Neural crest cell (in vitro differentiated cells): ENCODE measurements around the gene PRRT3. TPM values are rescaled to one million over a fixed set of nuclear protein-coding genes. Genes with fewer than 3 reads are reported as not detected.

Source experiments
- DNase-seq: peaks from one replicate; pipeline ENCODE4 v3.0.0; 2021; ENCODE audit warnings: low read depth, mixed read lengths, low spot score
- H3K27ac Mint-ChIP-seq: one replicate; pipeline ENCODE4 v1.8.0; 2021; ENCODE audit warnings: mild to moderate bottlenecking, mixed read lengths; ENCODE audit not compliant: unreplicated experiment
- H3K27me3 Mint-ChIP-seq: 2 replicates; pipeline ENCODE4 v1.8.0; 2021; ENCODE audit warnings: low read depth, mild to moderate bottlenecking, mixed read lengths
- H3K36me3 Mint-ChIP-seq: 2 replicates; pipeline ENCODE4 v1.8.0; 2021; ENCODE audit warnings: low read depth, mild to moderate bottlenecking, mixed read lengths
- H3K4me1 Mint-ChIP-seq: 2 replicates; pipeline ENCODE4 v1.8.0; 2021; ENCODE audit warnings: mixed read lengths
- H3K4me3 Mint-ChIP-seq: one replicate; pipeline ENCODE4 v1.8.0; 2021; ENCODE audit warnings: mild to moderate bottlenecking, mixed read lengths
- H3K9me3 Mint-ChIP-seq: 2 replicates; pipeline ENCODE4 v1.8.0; 2021; ENCODE audit warnings: mixed read lengths
- total RNA-seq: library from RNA; stranded (reverse); gene quantifications from 2 replicates; pipeline ENCODE4 v1.2.1, GENCODE V29; 2021
- TF ChIP-seq, protein P1 (sequence below): fragments of 200-600 bp; sonication (generic); conservative IDR thresholded peaks from 2 replicates; pipeline ENCODE4 v1.5.0; 2021; ENCODE audit warnings: antibody characterized with exemption, mild to moderate bottlenecking

The PRRT3 gene
- total RNA-seq, 1 donor from 2014 or later: 6.4 TPM

DNA sequence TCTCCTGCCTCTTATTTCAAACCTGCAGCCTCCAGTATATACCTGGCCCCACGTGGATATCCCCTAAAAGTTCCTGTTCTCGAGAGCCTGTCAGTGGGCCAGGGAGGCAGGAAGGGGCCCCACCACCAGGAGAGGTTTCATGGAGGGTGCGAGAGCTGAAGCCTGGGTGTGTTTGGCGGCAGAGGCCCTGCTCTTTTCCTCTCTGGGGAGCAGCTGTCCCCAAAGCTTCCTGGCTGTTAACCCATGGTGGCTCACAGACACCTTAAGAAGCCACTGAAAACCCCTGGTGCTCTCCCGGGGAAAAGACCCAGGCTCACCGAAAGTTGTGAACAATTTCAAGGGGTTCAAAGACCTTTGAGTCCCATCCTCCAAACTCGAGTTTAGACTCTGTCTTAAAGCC, 1.1 kb downstream of the PRRT3 start:
- H3K27ac Mint-ChIP-seq: no peak overlapping the region
- TF ChIP-seq, protein P1, sequence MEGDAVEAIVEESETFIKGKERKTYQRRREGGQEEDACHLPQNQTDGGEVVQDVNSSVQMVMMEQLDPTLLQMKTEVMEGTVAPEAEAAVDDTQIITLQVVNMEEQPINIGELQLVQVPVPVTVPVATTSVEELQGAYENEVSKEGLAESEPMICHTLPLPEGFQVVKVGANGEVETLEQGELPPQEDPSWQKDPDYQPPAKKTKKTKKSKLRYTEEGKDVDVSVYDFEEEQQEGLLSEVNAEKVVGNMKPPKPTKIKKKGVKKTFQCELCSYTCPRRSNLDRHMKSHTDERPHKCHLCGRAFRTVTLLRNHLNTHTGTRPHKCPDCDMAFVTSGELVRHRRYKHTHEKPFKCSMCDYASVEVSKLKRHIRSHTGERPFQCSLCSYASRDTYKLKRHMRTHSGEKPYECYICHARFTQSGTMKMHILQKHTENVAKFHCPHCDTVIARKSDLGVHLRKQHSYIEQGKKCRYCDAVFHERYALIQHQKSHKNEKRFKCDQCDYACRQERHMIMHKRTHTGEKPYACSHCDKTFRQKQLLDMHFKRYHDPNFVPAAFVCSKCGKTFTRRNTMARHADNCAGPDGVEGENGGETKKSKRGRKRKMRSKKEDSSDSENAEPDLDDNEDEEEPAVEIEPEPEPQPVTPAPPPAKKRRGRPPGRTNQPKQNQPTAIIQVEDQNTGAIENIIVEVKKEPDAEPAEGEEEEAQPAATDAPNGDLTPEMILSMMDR: no peak
- H3K36me3 Mint-ChIP-seq: no peaks in the 10 kb centered on the region
- H3K27me3 Mint-ChIP-seq: peaks cover 4% of the 10 kb centered on the region
- peak overlapping the region; percentile 76 for H3K4me3 Mint-ChIP-seq
- H3K9me3 Mint-ChIP-seq: no peaks in the 10 kb centered on the region
- no peak for DNase-seq
- peaks cover 2% of the 10 kb centered on the region for H3K4me1 Mint-ChIP-seq

DNA sequence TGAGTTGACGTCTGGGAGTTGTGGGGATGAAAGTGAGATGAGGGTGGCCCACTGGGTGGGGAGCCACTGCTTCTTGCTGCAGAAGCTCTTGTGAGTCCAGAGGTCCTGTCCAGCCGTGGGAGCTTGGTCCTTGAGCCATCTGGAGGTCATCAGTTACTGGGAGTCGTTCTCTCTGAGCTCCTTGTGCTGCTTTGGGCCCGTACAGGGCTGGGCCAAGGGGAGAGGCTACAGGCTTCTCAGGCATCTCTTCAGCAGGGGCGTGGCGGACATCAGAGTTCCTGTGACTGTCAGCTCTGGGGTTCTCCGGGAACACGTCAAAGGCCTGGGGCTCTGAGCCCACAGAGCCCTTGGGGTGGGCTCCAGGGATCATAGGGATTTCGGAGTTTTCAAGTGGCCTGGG, 2.6 kb downstream of the PRRT3 start:
- TF ChIP-seq, protein P1: no peak
- Mint-ChIP-seq H3K27me3 (peaks cover 4% of the 10 kb centered on the region), H3K4me1 (peaks cover 3% of the 10 kb centered on the region), H3K36me3 (no peaks in the 10 kb centered on the region), H3K9me3 (no peaks in the 10 kb centered on the region), H3K4me3 (peak overlapping the region; percentile 61), H3K27ac (no peak overlapping the region)
- DNase-seq: no peak

DNA sequence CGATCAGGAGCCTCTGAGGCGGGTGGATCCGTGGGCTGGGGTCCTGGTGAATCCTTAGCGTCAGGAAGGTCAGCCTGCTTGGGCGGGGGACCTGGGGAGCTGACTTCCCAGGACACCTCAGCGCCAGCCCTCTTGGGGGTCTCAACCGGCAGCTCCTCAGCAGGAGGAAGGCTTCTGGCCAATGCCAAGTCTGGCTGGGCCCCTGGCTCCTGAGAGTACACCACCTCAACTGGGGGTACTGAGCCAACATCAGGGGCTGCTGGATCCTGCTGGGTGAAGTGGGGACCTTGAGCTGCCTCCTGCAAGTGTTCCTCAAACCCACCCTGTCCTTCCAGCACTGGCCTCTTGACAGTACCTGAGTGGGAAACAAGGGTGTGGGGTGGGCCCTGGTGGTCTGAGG, 3.1 kb downstream of the PRRT3 start:
- Mint-ChIP-seq H3K36me3 (no peaks in the 10 kb centered on the region), H3K4me3 (peak overlapping the region; percentile 61), H3K4me1 (peaks cover 3% of the 10 kb centered on the region), H3K27ac (no peak overlapping the region), H3K27me3 (peaks cover 4% of the 10 kb centered on the region), H3K9me3 (no peaks in the 10 kb centered on the region)
- DNase-seq: no peak
- TF ChIP-seq, protein P1: no peak

DNA sequence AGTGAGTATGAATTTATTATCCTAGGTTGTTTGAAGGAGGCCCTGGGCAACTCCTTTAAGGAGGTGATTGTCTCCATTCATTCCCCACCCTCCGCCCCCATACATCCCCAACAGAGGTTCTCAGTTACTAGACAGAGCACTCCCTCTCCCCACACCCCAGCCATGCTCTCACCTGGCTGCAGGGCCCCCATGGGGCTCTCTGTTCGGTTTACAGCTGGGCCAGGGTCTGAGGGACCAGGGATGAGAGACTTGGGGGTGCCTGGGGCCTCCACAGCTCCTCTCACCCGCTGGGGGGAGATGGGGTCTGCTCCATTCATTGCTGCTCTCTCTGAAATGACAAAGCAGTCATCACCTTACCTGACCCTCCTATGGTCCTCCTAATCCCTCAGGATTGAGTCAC, 3.6 kb downstream of the PRRT3 start:
- H3K4me3 Mint-ChIP-seq: peak overlapping the region; percentile 51
- H3K9me3 Mint-ChIP-seq: no peaks in the 10 kb centered on the region
- DNase-seq: no peak
- TF ChIP-seq, protein P1: no peak
- peaks cover 3% of the 10 kb centered on the region for H3K4me1 Mint-ChIP-seq
- peaks cover 4% of the 10 kb centered on the region for H3K27me3 Mint-ChIP-seq
- no peak overlapping the region for H3K27ac Mint-ChIP-seq
- no peaks in the 10 kb centered on the region for H3K36me3 Mint-ChIP-seq

DNA sequence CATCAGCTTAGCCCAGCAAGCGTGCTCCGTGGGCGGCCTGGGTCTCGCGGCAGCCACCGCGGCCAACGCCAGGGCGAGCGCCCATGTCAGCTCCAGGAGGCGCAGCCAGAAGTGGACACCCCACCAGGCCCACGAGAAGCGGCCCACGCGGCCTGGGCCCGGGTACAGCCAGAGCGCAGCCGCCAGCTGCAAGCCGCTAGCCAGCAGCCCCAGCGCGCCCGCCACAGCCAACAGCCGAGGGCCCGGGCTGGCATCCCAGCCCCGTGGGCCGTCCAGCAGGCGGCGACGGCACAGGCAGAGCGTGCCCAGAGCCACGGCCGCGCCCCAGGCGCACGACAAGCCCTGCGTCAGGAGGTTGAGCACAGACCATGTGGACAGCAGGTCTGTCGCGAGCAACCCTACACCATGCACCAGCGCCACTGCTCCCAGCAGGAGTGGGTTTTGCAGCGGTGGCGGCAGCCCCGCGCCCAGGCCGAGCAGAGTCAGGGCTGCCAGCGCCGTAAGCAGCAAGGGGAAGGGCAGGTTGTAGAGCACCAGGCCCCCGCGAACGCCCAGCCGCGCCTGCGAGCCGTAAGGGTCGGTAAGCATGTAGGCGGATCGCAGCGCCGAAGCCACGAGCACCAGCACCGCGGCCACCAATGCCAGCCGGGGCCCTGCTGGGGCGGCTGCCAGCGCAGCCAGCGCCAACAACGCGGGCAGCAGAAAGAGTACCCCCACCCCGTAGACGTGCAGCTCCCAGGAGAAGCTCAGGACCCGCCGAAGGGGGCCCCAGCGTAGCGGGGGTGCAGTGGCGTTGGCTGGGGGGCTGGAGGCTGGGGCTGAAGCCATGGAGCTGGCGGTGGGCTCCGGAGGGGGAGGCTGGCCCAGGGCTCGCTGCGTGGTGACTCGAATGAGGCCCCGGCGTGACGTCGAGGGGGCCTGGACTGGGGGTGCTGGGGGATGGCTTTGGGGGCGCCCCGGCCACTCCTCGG, 4.9 kb downstream of the PRRT3 start:
- peak; percentile 55 for DNase-seq
- Mint-ChIP-seq H3K9me3 (no peaks in the 10 kb centered on the region), H3K27me3 (peaks cover 4% of the 10 kb centered on the region), H3K4me3 (peak overlapping the region; percentile 73), H3K36me3 (no peaks in the 10 kb centered on the region), H3K4me1 (peaks cover 3% of the 10 kb centered on the region), H3K27ac (no peak overlapping the region)
- TF ChIP-seq, protein P1: peak; percentile 59
